Osteoblast (primary cell): ENCODE data around the gene RBM20. TPM values are rescaled to one million over a fixed set of nuclear protein-coding genes. Genes with fewer than 3 reads are reported as not detected.

Source experiments
- DNase-seq: peaks from one replicate; pipeline ENCODE4 v3.0.0; 2011; ENCODE audit warnings: low spot score, mixed read lengths; ENCODE audit not compliant: insufficient read length; ENCODE audit errors: missing footprints
- H2AFZ ChIP-seq: 2 replicates; pipeline ENCODE4 v1.6.0; 2011; ENCODE audit warnings: mild to moderate bottlenecking, low read length
- H3K27ac ChIP-seq: 2 replicates; pipeline ENCODE4 v1.5.1; 2011; ENCODE audit warnings: mild to moderate bottlenecking, low read depth, low read length, moderate library complexity
- H3K27me3 ChIP-seq: 2 replicates; pipeline ENCODE4 v1.6.0; 2012; ENCODE audit warnings: mild to moderate bottlenecking, control low read depth, inconsistent platforms, low read length, moderate library complexity; ENCODE audit not compliant: insufficient read depth
- H3K36me3 ChIP-seq: 2 replicates; pipeline ENCODE4 v1.5.1; 2011; ENCODE audit warnings: mild to moderate bottlenecking, low read length, control low read depth, moderate library complexity; ENCODE audit not compliant: insufficient read depth
- H3K4me1 ChIP-seq: 2 replicates; pipeline ENCODE4 v1.5.1; 2011; ENCODE audit warnings: mild to moderate bottlenecking, low read length, control low read depth, moderate library complexity; ENCODE audit not compliant: insufficient read depth
- H3K4me2 ChIP-seq: 2 replicates; pipeline ENCODE4 v1.6.0; 2011; ENCODE audit warnings: mild to moderate bottlenecking, low read length; ENCODE audit not compliant: insufficient read depth
- H3K4me3 ChIP-seq: fragments of 200-600 bp; sonication (generic); 3 replicates; pipeline ENCODE4 v1.5.1; 2012; ENCODE audit warnings: mild to moderate bottlenecking, low read length, inconsistent platforms; ENCODE audit not compliant: insufficient read depth
- H3K79me2 ChIP-seq: 2 replicates; pipeline ENCODE4 v1.6.0; 2012; ENCODE audit warnings: mild to moderate bottlenecking, low read length, control low read depth, inconsistent platforms; ENCODE audit not compliant: insufficient read depth
- H3K9me3 ChIP-seq: 2 replicates; pipeline ENCODE4 v1.5.1; 2011; ENCODE audit warnings: low read depth, low read length, control low read depth
- H4K20me1 ChIP-seq: 2 replicates; pipeline ENCODE4 v1.6.0; 2012; ENCODE audit warnings: mild to moderate bottlenecking, low read length, control low read depth; ENCODE audit not compliant: insufficient read depth
- total RNA-seq: library from RNA; depleted of rRNA; stranded (reverse); fragments of >200 nt; gene quantifications from 2 replicates; pipeline ENCODE4 v1.2.3, GENCODE V29; 2012
- TF ChIP-seq, protein P1 (sequence below): IDR thresholded peaks from 2 replicates; pipeline ENCODE4 v1.5.1; 2011; ENCODE audit warnings: mild to moderate bottlenecking, low read depth, low read length, moderate library complexity; ENCODE audit errors: extremely low read depth

The RBM20 gene
- total RNA-seq, 1 donor = not detected

DNA sequence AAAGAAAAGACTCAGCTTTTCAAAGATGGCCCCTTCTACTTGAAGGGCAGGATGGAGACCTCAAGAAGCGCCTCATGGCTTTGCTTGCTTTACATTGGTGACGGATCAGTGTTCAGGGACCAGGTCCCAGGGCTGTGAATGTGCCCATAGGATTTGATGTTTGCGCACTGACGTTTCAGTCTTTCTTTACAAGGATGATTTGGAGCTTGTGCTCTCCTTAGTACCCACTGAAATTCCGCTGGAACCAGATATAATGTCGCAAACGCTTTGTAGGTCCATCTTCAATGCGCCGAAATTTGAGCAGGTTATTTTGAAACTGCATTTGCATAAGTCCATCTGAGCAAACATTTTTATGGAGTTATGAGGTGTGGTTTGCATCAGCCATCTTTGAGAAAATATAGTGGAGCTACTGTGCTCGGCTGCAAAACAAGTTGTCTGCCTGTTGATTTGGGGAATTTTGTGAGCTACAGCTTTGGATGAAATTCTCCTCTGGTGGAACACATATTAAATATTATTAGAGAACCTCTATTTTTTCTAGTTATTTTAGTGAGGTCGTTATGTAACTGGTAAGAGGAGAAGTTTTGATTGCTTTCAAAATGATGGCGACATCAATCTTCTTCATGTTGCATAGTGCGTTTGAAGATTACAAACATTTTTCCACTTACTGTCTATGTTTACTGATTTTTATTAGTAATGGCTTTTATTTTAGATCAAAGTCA lies 2.4 kb downstream of the RBM20 start:
- H3K4me3 ChIP-seq = no peak overlapping the region
- TF ChIP-seq, protein P1, sequence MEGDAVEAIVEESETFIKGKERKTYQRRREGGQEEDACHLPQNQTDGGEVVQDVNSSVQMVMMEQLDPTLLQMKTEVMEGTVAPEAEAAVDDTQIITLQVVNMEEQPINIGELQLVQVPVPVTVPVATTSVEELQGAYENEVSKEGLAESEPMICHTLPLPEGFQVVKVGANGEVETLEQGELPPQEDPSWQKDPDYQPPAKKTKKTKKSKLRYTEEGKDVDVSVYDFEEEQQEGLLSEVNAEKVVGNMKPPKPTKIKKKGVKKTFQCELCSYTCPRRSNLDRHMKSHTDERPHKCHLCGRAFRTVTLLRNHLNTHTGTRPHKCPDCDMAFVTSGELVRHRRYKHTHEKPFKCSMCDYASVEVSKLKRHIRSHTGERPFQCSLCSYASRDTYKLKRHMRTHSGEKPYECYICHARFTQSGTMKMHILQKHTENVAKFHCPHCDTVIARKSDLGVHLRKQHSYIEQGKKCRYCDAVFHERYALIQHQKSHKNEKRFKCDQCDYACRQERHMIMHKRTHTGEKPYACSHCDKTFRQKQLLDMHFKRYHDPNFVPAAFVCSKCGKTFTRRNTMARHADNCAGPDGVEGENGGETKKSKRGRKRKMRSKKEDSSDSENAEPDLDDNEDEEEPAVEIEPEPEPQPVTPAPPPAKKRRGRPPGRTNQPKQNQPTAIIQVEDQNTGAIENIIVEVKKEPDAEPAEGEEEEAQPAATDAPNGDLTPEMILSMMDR = no peak

DNA sequence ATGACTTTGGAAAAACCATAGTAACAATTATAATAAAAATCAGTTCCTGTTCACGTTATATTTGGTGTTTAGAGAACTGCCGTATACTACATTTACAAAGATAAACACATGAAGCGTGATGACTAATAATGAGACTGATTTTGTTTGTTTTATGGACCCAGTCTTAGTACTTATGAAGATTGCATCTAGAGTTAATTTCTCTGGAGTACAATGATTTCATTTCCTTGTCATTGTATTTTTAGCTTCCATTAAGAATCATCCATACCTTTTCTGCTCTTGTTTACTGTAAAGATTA lies 2.9 kb downstream of the RBM20 start:
- Histone ChIP-seq H3K4me2 (no peak overlapping the region), H3K4me1 (peaks cover 4% of the 10 kb centered on the region), H3K79me2 (no peaks in the 10 kb centered on the region), H3K27ac (no peak overlapping the region), H3K36me3 (no peaks in the 10 kb centered on the region), H3K27me3 (peaks cover 58% of the 10 kb centered on the region), H4K20me1 (no peaks in the 10 kb centered on the region), H3K9me3 (no peaks in the 10 kb centered on the region), H3K4me3 (no peak overlapping the region), H2AFZ (no peak overlapping the region)
- no peak for DNase-seq
- TF ChIP-seq, protein P1 = no peak

More for the DNA sequence above, 2.4 kb downstream of the RBM20 start:
- Histone ChIP-seq H3K79me2 (no peaks in the 10 kb centered on the region), H2AFZ (no peak overlapping the region), H3K27ac (no peak overlapping the region), H4K20me1 (no peaks in the 10 kb centered on the region), H3K4me2 (no peak overlapping the region), H3K9me3 (no peaks in the 10 kb centered on the region), H3K4me1 (peaks cover 4% of the 10 kb centered on the region), H3K27me3 (peaks cover 63% of the 10 kb centered on the region), H3K36me3 (no peaks in the 10 kb centered on the region)
- no peak for DNase-seq

DNA sequence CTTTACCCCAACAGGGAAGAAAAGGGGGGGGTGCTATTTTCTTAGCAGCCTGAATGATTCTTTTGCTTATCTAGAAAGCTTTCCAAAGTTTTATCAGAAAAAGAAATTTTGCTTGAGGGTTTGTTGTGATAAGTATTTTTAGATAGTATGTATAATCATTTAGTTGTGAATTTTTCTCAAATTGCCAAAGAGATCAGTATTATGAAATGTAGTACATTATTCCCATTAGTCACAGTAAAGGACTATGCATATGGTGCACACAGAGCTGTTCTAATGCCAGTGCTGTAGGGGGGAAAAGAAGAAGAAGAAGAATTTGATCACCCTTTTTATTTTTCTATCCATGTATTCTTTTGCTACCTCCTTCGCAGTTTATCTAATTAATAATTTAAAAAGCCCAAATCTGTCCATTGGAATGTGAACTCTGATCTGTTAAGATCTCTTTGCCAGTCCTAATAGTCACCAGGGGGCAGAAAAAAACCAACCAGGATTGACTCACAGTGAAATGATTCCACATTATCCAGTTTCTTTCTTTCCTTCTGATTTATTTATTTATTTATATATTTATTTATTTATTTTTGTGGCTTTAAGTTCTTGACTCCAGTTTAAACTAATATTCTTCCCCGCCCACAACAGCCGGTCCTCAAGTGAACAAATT lies 4.7 kb downstream of the RBM20 start:
- H3K4me2 ChIP-seq = no peak overlapping the region
- H3K4me1 ChIP-seq = no peaks in the 10 kb centered on the region
- H3K36me3 ChIP-seq = no peaks in the 10 kb centered on the region
- H3K4me3 ChIP-seq = no peak overlapping the region
- no peaks in the 10 kb centered on the region for H3K79me2 ChIP-seq
- no peak overlapping the region for H2AFZ ChIP-seq
- DNase-seq = no peak
- H3K9me3 ChIP-seq = no peaks in the 10 kb centered on the region
- no peak overlapping the region for H3K27ac ChIP-seq
- peaks cover 41% of the 10 kb centered on the region for H3K27me3 ChIP-seq
- TF ChIP-seq, protein P1 = no peak
- no peaks in the 10 kb centered on the region for H4K20me1 ChIP-seq
